Measurements from ENCODE around the gene SEC31A.

The SEC31A gene

GRCh38 chr4:82909326-82909725, 18.4 kb upstream of the SEC31A start:
- H3K9ac ChIP-seq (ENCODE audit: low read length in 2 of 2), result no peak overlapping the region
- H3K9me3 ChIP-seq (ENCODE audit: control insufficient read depth in 2 of 2, low read length in 2 of 2), result no peaks in the 10 kb centered on the region
- H3K27me3 ChIP-seq (ENCODE audit: control insufficient read depth in 1 of 2, insufficient read depth in 2 of 2, low read length in 2 of 2), result no peaks in the 10 kb centered on the region
- H3K4me3 ChIP-seq (ENCODE audit: low read length in 2 of 2), result no peak overlapping the region
- no peak overlapping the region for H3K27ac ChIP-seq (ENCODE audit: low read length)
- no peaks in the 10 kb centered on the region for H3K4me1 ChIP-seq (ENCODE audit: control insufficient read depth, insufficient read depth, low read length)
- H3K36me3 ChIP-seq (ENCODE audit: control insufficient read depth in 2 of 2, insufficient read depth in 2 of 2, low read length in 2 of 2), result peaks cover 3 to 5% of the 10 kb centered on the region in 2 donors

GRCh38 chr4:82906469-82906868, 15.5 kb upstream of the SEC31A start:
- H3K9me3 ChIP-seq (ENCODE audit: control insufficient read depth in 2 of 2, low read length in 2 of 2), result no peaks in the 10 kb centered on the region
- peaks cover 3% of the 10 kb centered on the region in 2 donors for H3K36me3 ChIP-seq (ENCODE audit: control insufficient read depth in 2 of 2, insufficient read depth in 2 of 2, low read length in 2 of 2)
- no peaks in the 10 kb centered on the region for H3K27me3 ChIP-seq (ENCODE audit: control insufficient read depth in 1 of 2, insufficient read depth in 2 of 2, low read length in 2 of 2)
- no peaks in the 10 kb centered on the region for H3K4me1 ChIP-seq (ENCODE audit: control insufficient read depth, insufficient read depth, low read length)
- no peak overlapping the region for H3K9ac ChIP-seq (ENCODE audit: low read length in 2 of 2)
- H3K27ac ChIP-seq (ENCODE audit: low read length), result no peak overlapping the region
- no peak overlapping the region for H3K4me3 ChIP-seq (ENCODE audit: low read length in 2 of 2)

- Histone ChIP-seq H3K4me3 (ENCODE audit: low read length in 2 of 2) (no peak overlapping the region), H3K36me3 (ENCODE audit: control insufficient read depth in 2 of 2, insufficient read depth in 2 of 2, low read length in 2 of 2) (peaks cover 0 to 2% of the 10 kb centered on the region in 2 donors), H3K27ac (ENCODE audit: low read length) (no peak overlapping the region), H3K9ac (ENCODE audit: low read length in 2 of 2) (no peak overlapping the region), H3K27me3 (ENCODE audit: control insufficient read depth in 1 of 2, insufficient read depth in 2 of 2, low read length in 2 of 2) (no peaks in the 10 kb centered on the region), H3K9me3 (ENCODE audit: control insufficient read depth in 2 of 2, low read length in 2 of 2) (no peaks in the 10 kb centered on the region), H3K4me1 (ENCODE audit: control insufficient read depth, insufficient read depth, low read length) (no peaks in the 10 kb centered on the region)
These were observed 14.3 kb upstream of the SEC31A start for GRCh38 chr4:82905205-82905604.

- H3K9ac ChIP-seq (ENCODE audit: low read length in 2 of 2), result no peak overlapping the region
- H3K9me3 ChIP-seq (ENCODE audit: control insufficient read depth in 2 of 2, low read length in 2 of 2), result no peaks in the 10 kb centered on the region
- no peak overlapping the region for H3K4me3 ChIP-seq (ENCODE audit: low read length in 2 of 2)
- no peaks in the 10 kb centered on the region for H3K27me3 ChIP-seq (ENCODE audit: control insufficient read depth in 1 of 2, insufficient read depth in 2 of 2, low read length in 2 of 2)
- H3K36me3 ChIP-seq (ENCODE audit: control insufficient read depth in 2 of 2, insufficient read depth in 2 of 2, low read length in 2 of 2), result peaks cover 0 to 2% of the 10 kb centered on the region in 2 donors
- no peaks in the 10 kb centered on the region for H3K4me1 ChIP-seq (ENCODE audit: control insufficient read depth, insufficient read depth, low read length)
- no peak overlapping the region for H3K27ac ChIP-seq (ENCODE audit: low read length)
These were observed 12.8 kb upstream of the SEC31A start for GRCh38 chr4:82903737-82904136.

GRCh38 chr4:82901183-82901718, 10.3 kb upstream of the SEC31A start:
- peak overlapping the region; percentile 94 to 98 for H3K4me3 ChIP-seq (ENCODE audit: low read length in 2 of 2)
- H3K27ac ChIP-seq (ENCODE audit: low read length), result peak overlapping the region; percentile 99
- no peaks in the 10 kb centered on the region for H3K27me3 ChIP-seq (ENCODE audit: control insufficient read depth in 1 of 2, insufficient read depth in 2 of 2, low read length in 2 of 2)
- H3K9ac ChIP-seq (ENCODE audit: low read length in 2 of 2), result peak overlapping the region; percentile 92 to 99
- H3K36me3 ChIP-seq (ENCODE audit: control insufficient read depth in 2 of 2, insufficient read depth in 2 of 2, low read length in 2 of 2), result peaks cover 0 to 2% of the 10 kb centered on the region in 2 donors
- H3K9me3 ChIP-seq (ENCODE audit: control insufficient read depth in 2 of 2, low read length in 2 of 2), result no peaks in the 10 kb centered on the region
- H3K4me1 ChIP-seq (ENCODE audit: control insufficient read depth, insufficient read depth, low read length), result no peaks in the 10 kb centered on the region

GRCh38 chr4:82900411-82901182, 9.6 kb upstream of the SEC31A start, which contains the start of gene THAP9:
THAP9 (plus strand) TSS chr4:82900735; CDS start chr4:82900803, 68 bp downstream.
- H3K9me3 ChIP-seq (ENCODE audit: control insufficient read depth in 2 of 2, low read length in 2 of 2), result no peaks in the 10 kb centered on the region
- H3K27me3 ChIP-seq (ENCODE audit: control insufficient read depth in 1 of 2, insufficient read depth in 2 of 2, low read length in 2 of 2), result no peaks in the 10 kb centered on the region
- H3K4me1 ChIP-seq (ENCODE audit: control insufficient read depth, insufficient read depth, low read length), result no peaks in the 10 kb centered on the region
- H3K4me3 ChIP-seq (ENCODE audit: low read length in 2 of 2), result peak within 1 kb of the TSS; percentile 94 to 98
- peak within 1 kb of the TSS; percentile 99 for H3K27ac ChIP-seq (ENCODE audit: low read length)
- peak within 1 kb of the TSS; percentile 92 to 99 for H3K9ac ChIP-seq (ENCODE audit: low read length in 2 of 2)
- peaks cover 0 to 2% of the 10 kb centered on the region in 2 donors for H3K36me3 ChIP-seq (ENCODE audit: control insufficient read depth in 2 of 2, insufficient read depth in 2 of 2, low read length in 2 of 2)

- Histone ChIP-seq H3K4me1 (ENCODE audit: control insufficient read depth, insufficient read depth, low read length) (no peaks in the 10 kb centered on the region), H3K4me3 (ENCODE audit: low read length in 2 of 2) (peak overlapping the region; percentile 94 to 98), H3K9ac (ENCODE audit: low read length in 2 of 2) (peak overlapping the region; percentile 92 to 96), H3K27ac (ENCODE audit: low read length) (peak overlapping the region; percentile 99), H3K27me3 (ENCODE audit: control insufficient read depth in 1 of 2, insufficient read depth in 2 of 2, low read length in 2 of 2) (no peaks in the 10 kb centered on the region), H3K36me3 (ENCODE audit: control insufficient read depth in 2 of 2, insufficient read depth in 2 of 2, low read length in 2 of 2) (peaks cover 0 to 2% of the 10 kb centered on the region in 2 donors), H3K9me3 (ENCODE audit: control insufficient read depth in 2 of 2, low read length in 2 of 2) (no peaks in the 10 kb centered on the region)
These were observed 9.1 kb upstream of the SEC31A start for GRCh38 chr4:82900066-82900410.

GRCh38 chr4:82899374-82900065, 8.6 kb upstream of the SEC31A start:
- Histone ChIP-seq H3K27ac (ENCODE audit: low read length) (peak overlapping the region; percentile 99), H3K27me3 (ENCODE audit: control insufficient read depth in 1 of 2, insufficient read depth in 2 of 2, low read length in 2 of 2) (no peaks in the 10 kb centered on the region), H3K4me1 (ENCODE audit: control insufficient read depth, insufficient read depth, low read length) (no peaks in the 10 kb centered on the region)

GRCh38 chr4:82898322-82899243, 7.6 kb upstream of the SEC31A start:
- Histone ChIP-seq H3K27ac (ENCODE audit: low read length) (no peak overlapping the region), H3K4me1 (ENCODE audit: control insufficient read depth, insufficient read depth, low read length) (no peaks in the 10 kb centered on the region), H3K9ac (ENCODE audit: low read length in 2 of 2) (peak overlapping the region in 1 of 2 donors; percentile 92), H3K4me3 (ENCODE audit: low read length in 2 of 2) (peak overlapping the region; percentile 94 to 98), H3K27me3 (ENCODE audit: control insufficient read depth in 1 of 2, insufficient read depth in 2 of 2, low read length in 2 of 2) (no peaks in the 10 kb centered on the region), H3K9me3 (ENCODE audit: control insufficient read depth in 2 of 2, low read length in 2 of 2) (no peaks in the 10 kb centered on the region), H3K36me3 (ENCODE audit: control insufficient read depth in 2 of 2, insufficient read depth in 2 of 2, low read length in 2 of 2) (peaks cover 0 to 9% of the 10 kb centered on the region in 2 donors)

More at GRCh38 chr4:82899374-82900065, 8.6 kb upstream of the SEC31A start:
- Histone ChIP-seq H3K9me3 (ENCODE audit: control insufficient read depth in 2 of 2, low read length in 2 of 2) (no peaks in the 10 kb centered on the region), H3K9ac (ENCODE audit: low read length in 2 of 2) (peak overlapping the region; percentile 92 to 96), H3K36me3 (ENCODE audit: control insufficient read depth in 2 of 2, insufficient read depth in 2 of 2, low read length in 2 of 2) (peaks cover under 1 to 1% of the 10 kb centered on the region in 2 donors), H3K4me3 (ENCODE audit: low read length in 2 of 2) (peak overlapping the region; percentile 94 to 98)

- Histone ChIP-seq H3K4me3 (ENCODE audit: low read length in 2 of 2) (no peak overlapping the region), H3K27ac (ENCODE audit: low read length) (no peak overlapping the region), H3K4me1 (ENCODE audit: control insufficient read depth, insufficient read depth, low read length) (no peaks in the 10 kb centered on the region), H3K9ac (ENCODE audit: low read length in 2 of 2) (no peak overlapping the region), H3K36me3 (ENCODE audit: control insufficient read depth in 2 of 2, insufficient read depth in 2 of 2, low read length in 2 of 2) (peaks cover 0 to 9% of the 10 kb centered on the region in 2 donors), H3K27me3 (ENCODE audit: control insufficient read depth in 1 of 2, insufficient read depth in 2 of 2, low read length in 2 of 2) (no peaks in the 10 kb centered on the region), H3K9me3 (ENCODE audit: control insufficient read depth in 2 of 2, low read length in 2 of 2) (no peaks in the 10 kb centered on the region)
These were observed 5.8 kb upstream of the SEC31A start for GRCh38 chr4:82896755-82897154.
